NCI-H2171 (cell line): ENCODE results near the gene SLC6A7.

ENCODE experiments used
- DNase-seq: peaks from one replicate; lab custom pipeline; 2025; lab: John Stamatoyannopoulos, UW

SLC6A7 gene

DNA sequence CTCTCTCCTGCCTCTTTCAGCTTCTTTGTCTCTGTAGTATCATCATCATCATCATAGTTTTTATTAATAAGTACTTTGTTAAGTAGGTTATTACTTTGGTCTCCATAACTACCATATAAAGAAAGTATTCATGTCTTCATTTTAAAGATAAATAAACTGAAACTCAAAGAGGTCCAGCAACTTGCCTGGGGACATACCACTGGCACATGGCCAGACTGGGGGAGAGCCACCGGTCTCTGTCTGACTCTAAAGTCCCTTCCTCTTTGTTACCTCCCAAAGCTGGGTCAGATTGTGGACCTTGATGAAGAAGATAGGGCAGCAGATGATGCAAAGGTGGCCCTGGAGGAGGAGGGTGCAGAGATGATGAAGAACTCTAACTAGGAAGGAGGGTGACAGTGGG is 14.8 kb upstream of the SLC6A7 start:
- DNase-seq: no peak

GRCh38 chr5:150175536-150175935 is 14.3 kb upstream of the SLC6A7 start:
- no peak for DNase-seq

- no peak for DNase-seq
Observed at GRCh38 chr5:150176745-150177477, 13.0 kb upstream of the SLC6A7 start.

GRCh38 chr5:150177721-150178120 is 12.1 kb upstream of the SLC6A7 start:
- no peak for DNase-seq

DNA sequence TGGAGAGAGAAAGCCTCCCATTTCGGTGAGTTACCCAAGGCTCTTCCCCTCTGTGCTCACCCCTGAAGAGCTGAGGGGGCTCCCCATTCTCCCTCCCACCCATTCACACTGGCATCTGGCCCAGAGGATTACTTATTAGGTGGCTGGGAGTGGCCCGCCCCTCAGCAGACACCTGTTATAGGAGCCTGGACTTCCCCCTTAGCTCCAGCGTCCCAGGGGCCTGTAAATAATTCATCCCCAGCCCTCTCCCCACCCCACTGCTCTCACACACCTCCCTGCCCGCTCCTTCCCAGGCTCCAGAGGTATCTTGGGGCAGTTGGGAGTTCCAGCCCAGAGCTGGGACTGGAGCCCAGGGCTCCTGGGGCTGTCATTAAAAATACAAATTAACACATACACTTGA is 11.6 kb upstream of the SLC6A7 start:
- no peak for DNase-seq

DNA sequence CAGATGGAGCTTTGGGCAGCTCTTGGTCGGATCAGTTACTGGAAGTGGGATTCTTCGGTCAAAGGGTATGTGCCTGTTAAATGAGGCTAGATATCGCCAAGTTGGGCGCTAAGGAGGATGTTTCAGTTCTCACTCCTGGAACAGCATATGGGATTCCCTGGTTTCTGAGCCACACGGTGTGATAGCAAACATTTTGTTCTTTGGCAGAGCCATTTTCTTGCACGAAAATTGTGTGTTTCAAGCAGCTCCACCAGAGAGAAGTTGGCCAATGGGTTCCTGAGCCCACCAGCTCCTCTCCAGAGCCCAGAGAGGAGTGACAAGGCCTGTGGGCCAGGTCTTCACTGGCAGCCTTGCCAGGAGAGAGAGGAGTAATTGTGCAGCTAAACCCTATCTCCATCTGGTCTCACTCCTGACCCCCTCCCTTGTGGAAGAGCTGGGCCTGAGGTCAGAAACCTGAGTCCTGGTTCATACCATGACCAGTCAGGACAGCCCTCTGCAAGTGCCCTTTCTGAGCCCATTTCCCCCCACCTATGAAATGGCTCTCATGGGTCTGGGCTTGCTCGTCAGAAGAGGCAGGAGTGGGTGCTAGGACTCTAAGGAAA is 10.7 kb upstream of the SLC6A7 start:
- DNase-seq: no peak

- DNase-seq: no peak
Observed at GRCh38 chr5:150180241-150181026, 9.4 kb upstream of the SLC6A7 start.

DNA sequence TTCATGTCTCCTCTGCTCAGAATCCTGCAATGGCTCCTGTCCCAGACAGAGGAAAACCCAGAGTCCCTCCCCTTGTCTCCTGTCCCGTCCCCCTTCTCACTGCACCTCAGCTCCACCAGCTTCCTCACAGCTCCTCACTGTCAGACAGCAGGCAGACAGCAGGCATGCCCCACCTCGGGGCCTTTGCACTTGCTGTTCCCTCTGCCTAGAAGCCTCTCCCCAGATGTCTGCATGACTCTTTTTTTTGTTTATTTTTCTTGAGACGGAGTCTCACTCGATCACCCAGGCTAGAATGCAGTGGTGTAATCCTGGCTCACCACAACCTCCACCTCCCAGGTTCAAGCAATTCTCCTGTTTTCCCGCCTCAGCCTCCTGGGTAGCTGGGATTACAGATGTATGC is 8.8 kb upstream of the SLC6A7 start:
- no peak for DNase-seq

DNA sequence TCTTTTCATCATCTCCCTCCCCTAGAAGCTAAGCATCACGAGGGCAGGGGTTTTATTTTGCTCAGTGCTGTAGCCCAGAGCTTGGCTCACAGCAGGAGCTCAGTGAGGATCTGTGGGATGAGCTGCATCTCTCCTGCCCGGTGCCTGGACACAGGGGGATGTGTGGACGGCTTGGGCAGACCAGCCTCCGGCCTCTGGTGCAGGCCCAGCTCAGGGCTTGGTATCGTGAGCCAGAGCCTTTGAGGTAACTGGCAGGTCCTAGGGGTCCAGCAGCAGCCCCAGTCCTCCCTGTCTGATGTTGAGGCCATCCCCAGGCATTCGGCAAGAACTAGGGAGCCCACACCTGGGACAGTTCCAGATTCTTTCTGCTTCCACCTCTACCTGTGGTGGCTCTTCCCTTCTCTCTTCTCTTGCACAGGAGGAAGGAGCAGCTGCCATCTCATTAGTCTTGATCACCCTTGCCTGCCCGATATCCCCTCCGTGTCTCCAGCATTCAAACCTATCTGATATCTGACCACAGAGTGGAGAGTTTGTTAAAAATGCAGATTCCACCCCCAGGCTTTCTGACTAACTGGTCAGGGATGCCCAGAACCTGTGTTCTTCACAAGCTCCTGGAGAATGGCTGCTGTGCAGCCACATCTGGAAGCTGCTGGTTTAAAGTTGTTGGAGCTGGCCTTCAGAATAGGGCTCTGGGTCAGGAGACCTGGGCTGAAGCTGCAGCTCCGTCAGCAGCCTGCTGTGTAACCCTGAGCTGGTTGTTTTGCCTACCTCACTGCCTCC is 7.9 kb upstream of the SLC6A7 start:
- DNase-seq: no peak

- DNase-seq: no peak
Observed at GRCh38 chr5:150182774-150183173, 7.1 kb upstream of the SLC6A7 start.

- DNase-seq: no peak
Observed at GRCh38 chr5:150183436-150183835, 6.4 kb upstream of the SLC6A7 start.

GRCh38 chr5:150184006-150184405 is 5.9 kb upstream of the SLC6A7 start:
- no peak for DNase-seq

DNA sequence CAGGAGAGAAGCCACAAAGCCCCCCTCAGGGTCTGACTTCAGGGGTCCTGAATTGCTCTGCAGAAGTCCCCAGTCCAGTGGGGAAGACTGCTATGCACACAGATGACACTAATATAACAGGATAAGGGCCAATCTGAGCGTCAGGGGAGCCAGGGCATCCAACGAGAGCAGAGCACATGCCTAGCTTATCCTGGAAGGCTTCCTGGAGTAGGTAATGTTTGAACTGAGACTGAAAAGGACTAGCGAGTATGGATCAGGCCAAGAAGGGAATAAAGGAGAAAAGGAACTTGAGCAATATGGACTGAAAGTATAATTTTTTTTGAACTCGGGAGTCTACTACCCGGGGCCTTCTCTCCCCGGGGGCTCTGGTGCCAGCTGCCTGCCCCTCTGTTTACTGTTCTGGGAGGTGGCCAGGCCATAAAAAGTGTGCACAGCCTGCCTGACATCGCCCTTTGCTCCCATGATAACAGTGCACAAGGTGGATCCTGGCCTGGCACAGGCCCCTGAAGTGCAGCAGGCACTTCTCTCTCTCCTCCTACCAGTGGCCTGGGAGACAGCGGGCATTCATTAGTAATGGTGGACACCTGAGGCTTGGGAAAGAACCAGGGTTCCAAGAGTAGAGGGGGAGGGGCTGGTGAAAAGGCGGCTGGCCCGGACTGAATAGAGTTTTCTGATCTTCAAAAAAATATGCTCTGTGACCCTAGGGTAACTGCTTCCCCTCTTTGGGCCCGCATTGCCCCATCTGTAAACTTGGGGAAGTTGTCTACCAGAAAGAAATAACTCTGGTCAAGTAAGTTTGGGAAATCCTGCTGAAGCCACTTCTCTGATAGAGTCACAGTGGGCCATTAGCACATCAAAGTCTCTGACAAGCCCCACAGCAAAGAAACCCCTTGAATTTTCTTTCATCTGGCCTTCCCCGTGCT is 4.6 kb upstream of the SLC6A7 start:
- no peak for DNase-seq

DNA sequence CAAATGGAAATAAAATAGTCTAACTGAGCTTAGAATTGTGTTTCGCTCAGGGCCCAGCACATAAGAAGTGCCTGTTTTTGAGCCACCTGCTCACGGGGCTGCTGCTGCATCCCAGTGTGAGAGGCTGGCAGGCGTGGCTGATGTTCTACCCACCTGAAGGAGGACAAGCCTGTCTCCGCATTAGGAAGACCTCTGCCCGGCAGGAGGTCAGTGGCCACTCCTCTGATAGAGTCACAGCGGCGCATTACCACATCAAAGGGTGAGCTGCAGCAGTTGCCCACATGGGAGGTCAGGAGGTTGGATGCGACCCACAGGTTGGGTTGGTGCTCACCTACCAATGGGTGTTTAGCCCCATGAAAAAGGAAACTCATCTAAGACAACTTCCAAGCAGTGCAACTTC is 3.7 kb upstream of the SLC6A7 start:
- no peak for DNase-seq

DNA sequence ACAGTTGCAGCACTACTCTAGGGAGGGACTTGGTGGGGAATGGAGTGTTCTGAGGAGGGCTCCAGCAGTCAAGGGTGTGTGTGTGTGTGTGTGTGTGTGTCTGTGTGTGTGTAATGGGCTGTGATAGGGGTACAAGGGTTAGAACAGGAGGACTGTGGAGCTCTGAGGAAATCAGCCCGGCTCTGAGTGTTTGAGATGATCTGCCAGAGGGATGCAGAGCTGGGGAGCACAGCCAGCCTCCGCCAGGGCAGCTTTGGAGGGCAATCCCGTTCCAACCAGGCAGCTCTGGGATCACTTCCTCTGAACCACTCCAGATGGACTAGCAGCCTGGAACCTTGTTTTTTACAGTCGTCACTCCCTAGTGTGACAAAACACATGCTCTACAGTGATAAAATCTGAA is 3.0 kb upstream of the SLC6A7 start:
- no peak for DNase-seq

GRCh38 chr5:150188146-150188842 is 1.6 kb upstream of the SLC6A7 start:
- no peak for DNase-seq

- DNase-seq: no peak
Observed at GRCh38 chr5:150189326-150189725, 536 bp upstream of the SLC6A7 start.

DNA sequence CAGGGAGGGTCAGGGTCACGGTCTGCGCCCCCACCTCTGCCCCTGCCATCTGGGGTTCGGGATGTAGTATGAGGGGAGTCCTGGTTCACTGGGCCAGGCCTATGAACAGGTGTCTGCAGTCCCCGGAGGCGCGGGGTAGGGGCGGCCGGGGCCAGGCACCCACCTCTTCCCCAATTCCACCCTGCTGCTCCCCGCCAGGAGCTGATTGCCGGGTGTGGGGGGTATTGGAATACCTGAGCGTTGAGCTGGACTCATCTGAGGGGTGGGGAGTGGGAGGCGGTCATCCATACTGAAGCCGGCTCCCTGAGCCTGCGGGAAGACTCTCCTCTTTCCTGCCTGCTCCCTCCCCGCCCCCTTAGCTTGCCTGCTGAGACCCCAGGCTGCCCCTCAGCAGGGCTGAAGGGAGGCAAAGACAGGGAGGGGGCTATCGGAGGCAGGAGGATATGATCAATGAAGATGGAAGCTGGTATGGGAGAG is 679 bp downstream of the SLC6A7 start:
- no peak for DNase-seq

GRCh38 chr5:150190987-150191386 is 1.1 kb downstream of the SLC6A7 start:
- DNase-seq: no peak

DNA sequence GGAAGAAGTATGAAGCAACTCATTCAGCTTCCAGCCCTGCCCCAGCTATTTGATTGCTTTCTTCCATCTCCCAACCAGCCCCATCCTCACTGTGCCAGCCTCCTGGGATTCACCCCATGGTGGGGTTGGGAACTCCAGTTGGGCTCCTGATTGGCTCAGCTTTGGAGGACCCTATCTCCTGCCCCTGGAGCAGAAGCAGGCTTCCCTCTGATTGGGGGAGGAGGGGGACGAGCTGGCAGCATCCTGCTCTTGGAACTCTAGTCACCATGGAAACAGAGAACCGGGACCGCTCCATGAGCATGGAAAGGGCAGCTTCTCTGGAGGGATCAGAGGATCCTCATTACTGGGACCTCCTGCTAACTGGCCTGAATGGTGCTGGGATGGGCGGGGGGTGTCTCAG is 2.6 kb downstream of the SLC6A7 start:
- no peak for DNase-seq
